Fibroblast of skin of back (primary cell): ENCODE measurements around the gene CREB3.
A peak's percentile ranks its signal among the peaks of the same experiment; 100 is the strongest.

Experiments
- DNase-seq: peaks from one replicate; pipeline ENCODE4 v3.0.0-alpha.2; 2013

CREB3 gene

GRCh38 chr9:35702696-35703095, 29.8 kb upstream of the CREB3 start:
- no peak for DNase-seq

DNA sequence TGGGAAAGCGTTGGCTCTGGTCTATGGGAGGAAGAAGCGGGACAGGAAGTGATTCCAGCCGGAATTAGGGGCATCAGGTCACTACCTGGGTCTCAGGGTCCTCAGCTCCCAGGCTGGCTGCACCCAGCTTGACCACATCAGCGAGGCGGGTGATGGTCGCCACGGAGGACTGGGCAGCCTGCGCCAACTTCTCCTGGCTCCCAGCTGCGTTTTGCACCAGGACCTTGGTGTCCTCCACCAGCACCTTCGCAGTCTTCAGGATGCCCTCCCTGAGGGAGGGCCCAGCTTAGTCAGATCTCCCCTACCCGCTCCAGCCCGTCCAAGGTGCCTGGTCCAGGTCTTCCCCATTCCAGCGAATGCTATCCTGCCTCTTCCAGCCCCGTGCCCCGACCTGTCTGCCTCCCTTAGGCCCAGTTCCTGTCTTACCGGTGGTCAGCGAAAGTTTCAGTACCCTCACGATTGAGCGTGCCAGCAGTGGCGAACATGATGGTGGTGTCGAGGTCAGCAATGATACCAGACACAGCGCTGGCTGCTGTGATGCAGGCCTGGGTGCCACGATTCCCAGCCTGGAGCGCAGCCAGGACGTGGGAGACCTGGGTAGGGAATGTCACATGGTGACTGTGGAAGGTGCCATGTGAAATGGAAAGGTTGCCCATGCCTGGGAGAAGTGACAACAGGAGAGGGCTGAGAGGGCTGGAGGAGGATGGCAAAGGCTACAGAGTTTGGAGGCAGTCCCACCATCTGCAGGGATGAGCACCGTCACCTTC, 28.4 kb upstream of the CREB3 start:
- no peak for DNase-seq

DNA sequence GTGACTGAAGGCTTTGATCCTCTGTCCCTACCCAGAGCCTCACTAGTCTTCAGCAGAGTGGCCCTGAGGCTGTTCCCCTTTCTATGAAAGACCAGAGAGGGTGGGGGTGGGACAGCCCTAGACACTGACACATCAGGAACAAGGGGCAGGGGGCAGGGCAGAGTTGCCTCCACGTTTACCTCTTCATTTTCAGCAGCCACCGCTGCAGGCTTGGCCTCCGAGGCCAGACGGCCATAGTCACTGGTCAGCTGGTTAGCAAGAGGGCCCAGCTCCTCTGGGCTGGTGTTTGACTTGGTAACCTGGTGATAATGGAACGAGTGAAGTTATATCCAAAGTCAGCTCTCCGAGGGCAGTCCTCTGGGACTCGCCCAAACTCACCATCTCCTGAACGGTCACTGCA, 27.1 kb upstream of the CREB3 start:
- no peak for DNase-seq

GRCh38 chr9:35705836-35706430, 26.5 kb upstream of the CREB3 start:
- DNase-seq = no peak

- no peak for DNase-seq
These were observed 25.5 kb upstream of the CREB3 start for GRCh38 chr9:35706951-35707350.

- no peak for DNase-seq
These were observed 24.3 kb upstream of the CREB3 start for GRCh38 chr9:35708146-35708545.

- no peak for DNase-seq
These were observed 21.5 kb upstream of the CREB3 start for GRCh38 chr9:35710818-35711500.

DNA sequence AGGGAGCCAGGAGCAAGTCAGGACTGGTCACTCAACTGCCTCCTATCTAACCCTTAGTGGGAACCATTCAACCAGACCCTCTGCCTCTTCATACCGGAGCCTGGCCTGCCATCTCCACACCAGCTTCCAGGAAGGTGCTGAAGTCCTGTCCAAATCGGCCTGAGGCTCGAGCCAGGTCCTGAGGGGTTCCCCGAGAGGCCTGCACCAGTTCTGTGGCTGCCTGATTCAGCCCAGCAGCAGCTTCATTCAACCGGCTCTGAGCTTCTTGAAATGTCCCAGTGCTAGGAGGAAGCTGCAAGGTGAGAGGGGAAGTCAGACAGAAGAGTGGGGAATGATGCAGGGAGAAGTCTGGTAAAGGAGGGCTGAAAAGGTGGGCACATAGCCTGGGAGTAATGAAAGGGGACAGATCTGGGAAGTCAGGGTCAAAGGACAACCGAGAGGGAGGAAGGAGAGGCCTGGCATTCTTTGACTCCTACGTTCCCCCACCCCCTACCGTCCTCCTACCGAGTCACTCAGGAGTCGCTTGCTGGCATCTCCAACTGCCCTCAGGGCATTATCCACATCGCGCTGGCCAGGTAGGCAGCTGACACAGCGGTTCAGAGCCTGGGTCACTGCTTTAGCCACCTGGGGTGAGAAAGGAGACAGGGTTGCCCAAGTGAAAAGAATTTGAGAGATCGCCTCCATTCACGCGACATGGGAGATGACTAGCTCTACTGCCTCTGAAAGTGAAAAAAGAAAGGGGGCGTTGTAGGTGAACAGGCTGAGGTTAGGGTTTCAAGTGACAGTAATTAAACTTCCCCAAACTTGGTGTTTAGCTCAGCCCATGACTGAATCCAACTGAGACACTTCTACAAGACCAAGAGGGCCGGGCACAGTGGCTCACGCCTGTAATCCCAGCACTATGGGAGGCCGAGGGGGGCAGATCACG, 20.7 kb upstream of the CREB3 start:
- DNase-seq = no peak

DNA sequence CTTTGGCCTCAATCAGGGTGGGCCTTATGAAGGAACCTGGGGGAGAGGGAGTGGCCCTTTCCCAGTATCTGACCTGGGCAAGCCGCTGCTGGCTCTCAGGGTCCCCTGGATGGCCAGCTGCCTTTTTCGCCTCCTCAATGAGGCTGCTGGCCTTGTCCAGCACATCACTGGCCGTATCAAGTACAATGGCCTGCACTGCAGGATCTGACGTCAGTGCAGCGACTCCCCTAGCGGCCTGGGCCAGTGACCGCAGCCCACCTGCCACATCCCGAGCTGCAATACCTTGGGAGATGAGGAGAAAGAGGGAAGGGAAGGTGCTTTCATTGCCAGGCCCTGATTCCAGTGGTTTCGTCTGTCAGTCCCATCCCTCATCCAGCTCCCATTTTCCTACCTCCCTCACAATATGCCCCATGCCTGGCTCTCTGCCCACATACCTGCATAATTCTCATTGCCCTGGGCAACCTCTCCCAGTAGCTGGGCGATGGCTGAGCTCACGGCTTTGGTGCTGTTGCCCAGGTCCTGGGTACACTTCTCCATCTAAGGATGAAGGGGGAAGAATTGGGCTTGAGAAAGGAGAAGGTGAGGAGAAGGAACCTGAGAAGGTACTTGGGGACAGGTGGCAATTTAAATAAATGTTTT, 19.6 kb upstream of the CREB3 start:
- no peak for DNase-seq

DNA sequence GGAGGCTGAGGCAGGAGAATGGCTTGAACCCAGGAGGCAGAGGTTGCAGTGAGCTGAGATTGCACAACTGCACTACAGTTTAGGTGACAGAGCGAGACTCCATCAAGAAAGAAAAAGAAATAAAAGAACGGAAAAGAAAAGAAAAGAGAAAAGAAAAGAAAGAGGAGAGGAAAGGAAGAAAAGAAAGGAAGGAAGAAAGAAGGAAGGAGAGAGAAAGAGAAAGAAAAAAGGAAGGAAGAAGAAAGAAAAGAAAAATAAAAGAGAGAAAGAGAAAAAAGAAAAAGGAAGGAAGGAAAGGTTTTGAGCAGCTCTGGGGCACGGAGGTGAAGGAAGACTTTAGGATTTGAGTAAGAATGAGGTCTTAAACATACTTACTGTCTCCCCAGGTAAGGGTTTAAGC, 18.9 kb upstream of the CREB3 start:
- DNase-seq = no peak

DNA sequence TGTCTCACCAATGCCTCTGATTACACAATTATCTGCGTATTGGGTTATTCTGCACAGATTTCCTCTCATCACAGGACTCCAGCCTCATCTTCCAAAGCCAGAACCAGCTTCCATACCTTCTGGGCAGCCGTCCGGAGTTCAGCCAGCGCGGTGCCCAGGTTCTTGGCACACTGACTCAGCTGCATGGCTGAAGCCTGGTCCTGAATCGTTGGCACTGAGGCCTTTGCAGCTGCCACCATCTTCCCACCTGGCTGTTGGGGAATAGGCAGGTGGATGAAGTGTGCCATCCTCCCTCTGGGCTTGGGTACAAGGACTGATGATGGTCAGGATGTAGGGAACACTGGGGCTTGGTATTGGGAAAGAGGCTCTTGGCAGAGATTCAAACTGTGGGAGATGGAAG, 18.3 kb upstream of the CREB3 start:
- DNase-seq = no peak

DNA sequence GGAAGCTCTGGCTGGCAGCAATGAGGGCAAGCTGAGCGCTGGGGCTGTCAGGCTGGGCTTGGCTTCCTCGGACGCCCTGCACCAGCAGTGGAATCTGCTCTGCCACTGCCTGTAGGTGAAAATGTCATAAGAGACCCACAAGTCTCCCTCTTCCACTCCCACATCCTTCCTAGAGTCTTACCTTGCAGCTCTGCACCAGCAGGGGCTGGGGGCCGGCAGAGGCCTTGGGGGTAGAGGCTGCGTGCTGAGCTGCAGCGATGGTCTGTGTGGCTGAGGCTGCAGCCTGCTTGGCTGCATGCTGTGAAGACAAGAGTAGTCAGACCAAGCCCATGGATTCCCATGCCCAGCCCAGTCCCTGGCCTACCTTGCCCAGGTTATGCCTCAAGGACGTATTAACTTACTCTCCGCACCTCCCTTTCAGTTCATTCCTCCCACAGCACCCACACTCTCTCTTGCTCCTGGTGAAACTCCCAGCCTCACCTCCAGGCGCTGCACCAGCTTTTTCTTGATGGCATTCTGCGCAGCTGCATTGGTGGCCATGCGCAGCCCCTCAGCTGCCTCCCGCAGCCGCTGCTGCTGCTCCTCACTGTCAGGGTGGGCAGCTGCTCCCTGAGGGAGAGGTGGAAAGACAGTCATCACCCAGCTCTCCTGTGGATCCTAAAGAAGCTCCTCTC, 17.8 kb upstream of the CREB3 start:
- no peak for DNase-seq

DNA sequence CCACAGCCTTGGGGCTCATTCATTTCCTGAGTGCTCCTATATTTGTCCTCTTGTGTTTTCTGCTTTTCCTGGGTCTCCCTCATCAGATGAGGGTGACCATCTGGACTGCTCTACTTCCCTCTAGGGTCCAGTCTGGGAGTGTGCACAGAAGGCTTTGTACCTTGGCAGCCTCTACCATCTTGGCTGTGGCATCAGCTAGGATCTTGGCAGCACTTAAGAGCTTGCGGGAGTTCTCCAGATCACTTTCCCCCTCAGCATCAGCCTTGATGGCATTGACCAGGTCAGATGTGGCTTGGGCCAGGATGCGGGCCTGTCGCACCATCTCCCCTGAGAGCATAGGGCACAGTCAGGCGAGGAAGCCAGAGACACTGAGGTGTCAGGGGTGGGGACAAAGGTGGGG, 16.2 kb upstream of the CREB3 start:
- DNase-seq = no peak

GRCh38 chr9:35717132-35717870, 15.2 kb upstream of the CREB3 start:
- no peak for DNase-seq

DNA sequence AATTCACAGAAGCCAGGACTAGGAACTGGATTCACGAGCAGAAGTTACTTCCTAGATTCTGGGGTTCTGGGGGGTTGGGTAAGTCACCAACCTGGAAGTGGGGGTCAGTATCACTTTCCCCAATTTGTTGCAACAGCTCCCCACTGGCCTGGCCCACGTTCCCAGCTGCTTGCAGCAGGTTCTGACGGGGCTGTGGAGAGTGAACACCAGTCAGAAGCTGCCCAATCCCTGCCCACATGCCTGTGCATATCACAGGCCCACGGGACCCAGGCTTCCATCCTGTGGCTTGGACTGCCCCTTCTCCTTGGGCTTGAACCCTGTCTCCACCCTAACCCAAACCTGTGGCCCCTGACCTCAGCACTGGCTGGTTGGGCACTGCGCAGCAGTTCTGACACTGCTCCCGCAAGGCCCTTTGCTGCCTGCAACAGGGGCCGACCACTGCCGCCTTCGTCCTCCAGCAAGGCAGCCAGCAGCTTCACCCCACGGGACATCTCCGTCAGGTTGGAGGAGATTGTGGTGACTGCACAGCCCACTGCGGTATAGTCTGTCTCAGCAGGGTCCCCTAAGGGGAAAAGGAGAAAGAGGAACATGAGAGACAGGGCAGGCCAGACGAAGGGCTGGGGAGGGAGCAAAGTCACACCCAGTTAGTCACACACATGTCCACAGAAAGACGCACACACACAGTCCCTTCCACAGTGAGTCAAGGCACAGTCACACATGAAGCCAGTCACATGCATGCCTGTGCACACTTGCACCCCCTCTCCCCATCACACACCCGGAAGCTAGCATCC, 13.6 kb upstream of the CREB3 start:
- no peak for DNase-seq

- no peak for DNase-seq
These were observed 12.9 kb upstream of the CREB3 start for GRCh38 chr9:35719546-35719945.

DNA sequence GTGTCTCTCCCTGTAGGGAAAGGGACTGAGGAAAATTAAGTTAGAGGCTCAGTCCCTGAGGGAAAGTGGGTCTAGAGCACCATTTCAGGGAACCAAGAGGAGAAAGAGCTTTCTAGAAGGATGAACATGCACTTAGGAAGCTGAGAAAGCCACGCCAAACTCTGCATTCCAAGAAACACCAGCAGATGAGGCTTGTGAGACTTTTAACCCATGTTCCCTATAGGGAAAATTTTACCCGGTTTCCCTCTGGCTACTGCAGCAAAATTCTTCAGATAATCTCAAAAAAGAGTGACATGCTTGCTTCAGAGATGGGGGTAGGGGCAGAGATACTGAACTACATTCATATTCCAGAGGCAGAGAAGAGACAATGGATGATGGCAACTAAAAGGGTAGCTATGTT, 9.0 kb upstream of the CREB3 start:
- DNase-seq = no peak

- DNase-seq = no peak
These were observed 8.6 kb upstream of the CREB3 start for GRCh38 chr9:35723908-35724307.

GRCh38 chr9:35725362-35725761, 7.1 kb upstream of the CREB3 start:
- DNase-seq = no peak

- DNase-seq = peak; percentile 58
These were observed 5.5 kb upstream of the CREB3 start for GRCh38 chr9:35726931-35727330.
